WTC11 (cell line): ENCODE measurements around the gene CELSR1. TPM values are rescaled to one million over a fixed set of nuclear protein-coding genes. Genes with fewer than 3 reads are reported as not detected.

Experiments
- ATAC-seq: fragments of 200-7000 bp; cut with Tn5 transposase; 2 replicates; pipeline ENCODE4 v1.10.0; 2021; ENCODE audit warnings: mild to moderate bottlenecking, moderate library complexity
- CTCF ChIA-PET: fragments of 300-600 bp; sonication (Branson Sonifier 250); formaldehyde crosslinking; loops from one replicate; lab custom pipeline; 2021; ENCODE audit warnings: antibody characterized with exemption; lab: Charles Lee
- POLR2A ChIA-PET: fragments of 350-600 bp; sonication (Branson Sonifier 250); formaldehyde crosslinking; loops from one replicate; lab custom pipeline; 2021; ENCODE audit warnings: antibody characterized with exemption; lab: Charles Lee
- DNase-seq: peaks from one replicate; pipeline ENCODE4 v3.0.0; 2021; ENCODE audit warnings: low spot score
- H3K27ac Mint-ChIP-seq: 2 replicates; pipeline ENCODE4 v1.8.0; 2021; ENCODE audit warnings: mixed read lengths
- H3K27me3 Mint-ChIP-seq: 2 replicates; pipeline ENCODE4 v1.8.0; 2021; ENCODE audit warnings: low read depth, mild to moderate bottlenecking, moderate library complexity, mixed read lengths
- H3K36me3 Mint-ChIP-seq: 2 replicates; pipeline ENCODE4 v1.8.0; 2021; ENCODE audit warnings: mixed read lengths
- H3K4me1 Mint-ChIP-seq: 2 replicates; pipeline ENCODE4 v1.8.0; 2022; ENCODE audit warnings: mixed read lengths
- H3K4me3 Mint-ChIP-seq: 2 replicates; pipeline ENCODE4 v1.8.0; 2021; ENCODE audit warnings: mild to moderate bottlenecking, moderate library complexity, mixed read lengths
- H3K9me3 Mint-ChIP-seq: 2 replicates; pipeline ENCODE4 v1.8.0; 2021; ENCODE audit warnings: mixed read lengths
- ATF2 ChIP-seq: sonication (generic); formaldehyde crosslinking; IDR thresholded peaks from 2 replicates; pipeline ENCODE4 v1.8.1; 2022; ENCODE audit warnings: low read depth, missing genetic modification reagents, borderline replicate concordance
- CTCF ChIP-seq: fragments of 200-600 bp; IDR thresholded peaks from 2 replicates; pipeline ENCODE4 v1.8.0; 2022; ENCODE audit warnings: antibody characterized with exemption
- ESRRA ChIP-seq: sonication (generic); formaldehyde crosslinking; IDR thresholded peaks from 2 replicates; pipeline ENCODE4 v1.8.1; 2022; ENCODE audit warnings: mild to moderate bottlenecking, missing genetic modification reagents, borderline replicate concordance
- ETV6 ChIP-seq: sonication (generic); formaldehyde crosslinking; IDR thresholded peaks from 2 replicates; pipeline ENCODE4 v1.8.1; 2022; ENCODE audit warnings: mild to moderate bottlenecking, missing genetic modification reagents
- FOXJ3 ChIP-seq: sonication (generic); formaldehyde crosslinking; IDR thresholded peaks from 2 replicates; pipeline ENCODE4 v1.9.0; 2021; ENCODE audit warnings: missing genetic modification reagents, mild to moderate bottlenecking, borderline replicate concordance
- FOXK1 ChIP-seq: sonication (generic); formaldehyde crosslinking; IDR thresholded peaks from 2 replicates; pipeline ENCODE4 v1.8.0; 2022; ENCODE audit warnings: mild to moderate bottlenecking, moderate library complexity, missing genetic modification reagents
- FOXP4 ChIP-seq: sonication (generic); formaldehyde crosslinking; IDR thresholded peaks from 2 replicates; pipeline ENCODE4 v1.8.0; 2022; ENCODE audit warnings: mild to moderate bottlenecking, missing genetic modification reagents
- GABPB1 ChIP-seq: sonication (generic); formaldehyde crosslinking; IDR thresholded peaks from 2 replicates; pipeline ENCODE4 v1.8.1; 2023; ENCODE audit warnings: mild to moderate bottlenecking, missing genetic modification reagents
- HMGXB4 ChIP-seq: sonication (generic); formaldehyde crosslinking; IDR thresholded peaks from 2 replicates; pipeline ENCODE4 v1.8.1; 2023; ENCODE audit warnings: mild to moderate bottlenecking, moderate library complexity, missing genetic modification reagents
- JAZF1 ChIP-seq: fragments of 250-450 bp; sonication (Bioruptor Pico); IDR thresholded peaks from 2 replicates; pipeline ENCODE4 v1.9.0; 2021; ENCODE audit warnings: moderate library complexity, mild to moderate bottlenecking, inconsistent platforms
- JUN ChIP-seq: sonication (generic); formaldehyde crosslinking; IDR thresholded peaks from 2 replicates; pipeline ENCODE4 v1.8.0; 2023; ENCODE audit warnings: mild to moderate bottlenecking, missing genetic modification reagents
- MAX ChIP-seq: sonication (generic); formaldehyde crosslinking; IDR thresholded peaks from 2 replicates; pipeline ENCODE4 v1.8.0; 2022; ENCODE audit warnings: mild to moderate bottlenecking, missing genetic modification reagents
- MLX ChIP-seq: sonication (generic); formaldehyde crosslinking; IDR thresholded peaks from 2 replicates; pipeline ENCODE4 v1.8.1; 2023; ENCODE audit warnings: mild to moderate bottlenecking, missing genetic modification reagents, moderate library complexity
- MXD4 ChIP-seq: fragments of 250-450 bp; sonication (Bioruptor Pico); IDR thresholded peaks from 2 replicates; pipeline ENCODE4 v1.8.0; 2021; ENCODE audit warnings: mild to moderate bottlenecking, moderate library complexity, borderline replicate concordance
- NR1H2 ChIP-seq: sonication (generic); formaldehyde crosslinking; IDR thresholded peaks from 2 replicates; pipeline ENCODE4 v1.9.0; 2021; ENCODE audit warnings: mild to moderate bottlenecking, moderate library complexity, missing genetic modification reagents
- PRDM15 ChIP-seq: sonication (generic); formaldehyde crosslinking; IDR thresholded peaks from 2 replicates; pipeline ENCODE4 v1.8.0; 2022; ENCODE audit warnings: missing genetic modification reagents
- SOX15 ChIP-seq: fragments of 250-450 bp; sonication (Bioruptor Pico); IDR thresholded peaks from 2 replicates; pipeline ENCODE4 v1.9.0; 2021; ENCODE audit warnings: mild to moderate bottlenecking
- SP1 ChIP-seq: sonication (generic); formaldehyde crosslinking; conservative IDR thresholded peaks from 2 replicates; pipeline ENCODE4 v1.8.1; 2022; ENCODE audit warnings: missing genetic modification reagents
- ZBTB21 ChIP-seq: sonication (generic); formaldehyde crosslinking; IDR thresholded peaks from 2 replicates; pipeline ENCODE4 v1.8.1; 2023; ENCODE audit warnings: mild to moderate bottlenecking, missing genetic modification reagents, borderline replicate concordance
- ZNF121 ChIP-seq: sonication (generic); formaldehyde crosslinking; IDR thresholded peaks from 2 replicates; pipeline ENCODE4 v1.8.0; 2023; ENCODE audit warnings: missing genetic modification reagents
- ZNF138 ChIP-seq: sonication (generic); formaldehyde crosslinking; conservative IDR thresholded peaks from 2 replicates; pipeline ENCODE4 v1.8.1; 2022; ENCODE audit warnings: mild to moderate bottlenecking, moderate library complexity, missing genetic modification reagents
- ZNF416 ChIP-seq: fragments of 250-450 bp; sonication (Bioruptor Pico); IDR thresholded peaks from 2 replicates; pipeline ENCODE4 v1.9.0; 2021; ENCODE audit warnings: mild to moderate bottlenecking, inconsistent platforms
- ZNF512 ChIP-seq: sonication (generic); formaldehyde crosslinking; IDR thresholded peaks from 2 replicates; pipeline ENCODE4 v1.8.1; 2022; ENCODE audit warnings: missing genetic modification reagents, borderline replicate concordance
- total RNA-seq: library from RNA; stranded (reverse); gene quantifications from 3 replicates; pipeline ENCODE4 v1.2.3, GENCODE V29; 2021

The CELSR1 gene
- total RNA-seq, 1 experiment from 2014 or later, result 16.8 TPM

- TF ChIP-seq FOXP4, result no peak
- TF ChIP-seq ATF2 (CRISPR knock-in tag), result no peak
- no peak for TF ChIP-seq GABPB1 (CRISPR knock-in tag)
- TF ChIP-seq ZNF512, result no peak
- no peak for TF ChIP-seq PRDM15 (CRISPR knock-in tag)
- no peak for TF ChIP-seq JAZF1 (CRISPR knock-in tag)
- no peak for TF ChIP-seq ZBTB21 (CRISPR knock-in tag)
- TF ChIP-seq HMGXB4 (CRISPR knock-in tag), result no peak
Measured at GRCh38 chr22:46421267-46421666, 116.2 kb downstream of the CELSR1 start (continued).

GRCh38 chr22:46419754-46420571, 117.5 kb downstream of the CELSR1 start:
- Mint-ChIP-seq H3K36me3 (no peaks in the 10 kb centered on the region; the same call in 1 of the 2 replicates), H3K9me3 (no peaks in the 10 kb centered on the region), H3K27me3 (no peaks in the 10 kb centered on the region), H3K4me1 (no peaks in the 10 kb centered on the region), H3K4me3 (no peak overlapping the region), H3K27ac (no peak overlapping the region)
- CTCF ChIA-PET, result interaction anchor here (1.6 kb wide), 1 partner anchor 52 kb away, joined by 5 read pairs; no protein-coding TSS in a partner anchor
- DNase-seq, result no peak
- no peak for ATAC-seq
- POLR2A ChIA-PET, result no interaction called here
- TF ChIP-seq SOX15 (CRISPR knock-in tag) (no peak), CTCF (no peak), ETV6 (CRISPR knock-in tag) (no peak), FOXK1 (CRISPR knock-in tag) (no peak), NR1H2 (CRISPR knock-in tag) (no peak), ZNF416 (CRISPR knock-in tag) (no peak), JUN (no peak), ZNF121 (no peak), ESRRA (CRISPR knock-in tag) (no peak), SP1 (CRISPR knock-in tag) (no peak), MLX (CRISPR knock-in tag) (no peak), MXD4 (no peak), MAX (no peak), GABPB1 (CRISPR knock-in tag) (no peak), ZNF138 (no peak), FOXJ3 (CRISPR knock-in tag) (no peak)
